SK-N-SH (cell line): Measurements from ENCODE around the gene STX7. TPM values are rescaled to one million over a fixed set of nuclear protein-coding genes. Genes with fewer than 3 reads are reported as not detected.
A peak's percentile ranks its signal among the peaks of the same experiment; 100 is the strongest.

Source experiments
- CTCF ChIA-PET: fragments of 300-600, 350-600 bp; formaldehyde crosslinking; extraction: SDS; loops from one replicate; lab custom pipeline; 2021; lab: Yijun Ruan, JAX
- POLR2A ChIA-PET: fragments of 350-600 bp; sonication (Branson Sonifier 250); formaldehyde crosslinking; extraction: SDS; loops from one replicate; lab custom pipeline; 2020; ENCODE audit warnings: antibody characterized with exemption, inconsistent platforms; lab: Yijun Ruan, JAX
- DNase-seq: peaks from one replicate; pipeline ENCODE4 v3.0.0; 2012
- H2AFZ ChIP-seq: fragments of 200-600 bp; sonication (generic); 2 replicates; pipeline ENCODE4 v1.8.1; 2016; ENCODE audit warnings: antibody characterized with exemption, mild to moderate bottlenecking, low read depth
- H3F3A ChIP-seq: fragments of 200-600 bp; sonication (generic); replicated peaks from 2 replicates; pipeline ENCODE3; 2016; ENCODE audit warnings: antibody characterized with exemption, mild to moderate bottlenecking; ENCODE audit not compliant: insufficient read depth
- H3K27ac ChIP-seq, 2 experiments: fragments of 200-500 bp in 1 of 2; fragments of 200-600 bp in 1 of 2; sonication (Bioruptor generic) in 1 of 2; sonication (generic), shearing (Covaris generic) in 1 of 2; 2 replicates each; pipeline versions ENCODE4 v1.5.1 to v1.6.1; 2014 to 2016; ENCODE audit warnings: low read depth in 2 of 2, inconsistent platforms in 1 of 2, low read length in 1 of 2, mild to moderate bottlenecking in 1 of 2, mixed read lengths in 1 of 2
- H3K27me3 ChIP-seq: fragments of 200-600 bp; sonication (generic), shearing (Covaris generic); 2 replicates; pipeline ENCODE4 v1.6.1; 2016; ENCODE audit warnings: mixed run types; ENCODE audit not compliant: insufficient read depth
- H3K36me3 ChIP-seq, 2 experiments: fragments of 200-500 bp in 1 of 2; fragments of 200-600 bp in 1 of 2; sonication (Bioruptor generic) in 1 of 2; sonication (generic) in 1 of 2; replicated peaks in 1 of 2; 2 replicates each; pipeline versions ENCODE3 to v1.5.1; 2014 to 2016; ENCODE audit warnings: low read length in 1 of 2, mild to moderate bottlenecking in 1 of 2; ENCODE audit not compliant: insufficient read depth in 2 of 2, control insufficient read depth in 1 of 2
- H3K4me1 ChIP-seq, 2 experiments: fragments of 200-500 bp in 1 of 2; fragments of 200-600 bp in 1 of 2; sonication (Bioruptor generic) in 1 of 2; sonication (generic), shearing (Covaris generic) in 1 of 2; 2 replicates each; pipeline versions ENCODE4 v1.5.1 to v1.6.1; 2014 to 2016; ENCODE audit warnings: low read depth in 1 of 2, low read length in 1 of 2, mixed run types in 1 of 2; ENCODE audit not compliant: insufficient read depth in 2 of 2, control insufficient read depth in 1 of 2
- H3K4me2 ChIP-seq: fragments of 200-600 bp; sonication (generic), shearing (Covaris generic); 2 replicates; pipeline ENCODE4 v1.6.1; 2017; ENCODE audit warnings: mixed run types
- H3K4me3 ChIP-seq, 2 experiments: fragments of 200-500 bp in 1 of 2; fragments of 200-600 bp in 1 of 2; sonication (Bioruptor generic) in 1 of 2; sonication (generic), shearing (Covaris generic) in 1 of 2; 2 replicates each; pipeline versions ENCODE4 v1.5.1 to v1.8.1; 2014 to 2016; ENCODE audit warnings: low read depth in 2 of 2, inconsistent platforms in 1 of 2, low read length in 1 of 2, mild to moderate bottlenecking in 1 of 2, mixed read lengths in 1 of 2, moderate library complexity in 1 of 2
- H3K79me2 ChIP-seq: fragments of 200-600 bp; sonication (generic); 2 replicates; pipeline ENCODE4 v1.8.1; 2017; ENCODE audit warnings: mild to moderate bottlenecking; ENCODE audit not compliant: insufficient read depth
- H3K9ac ChIP-seq: fragments of 200-600 bp; sonication (generic); 2 replicates; pipeline ENCODE4 v1.6.1; 2017; ENCODE audit warnings: mixed run types
- H3K9me2 ChIP-seq: fragments of 200-600 bp; sonication (generic); 2 replicates; pipeline ENCODE4 v1.6.1; 2017; ENCODE audit warnings: mixed run types
- H3K9me3 ChIP-seq: fragments of 200-600 bp; sonication (generic); 2 replicates; pipeline ENCODE4 v1.6.1; 2017; ENCODE audit warnings: mixed run types, mild to moderate bottlenecking, moderate library complexity
- H4K20me1 ChIP-seq: fragments of 200-600 bp; sonication (generic); 2 replicates; pipeline ENCODE4 v1.6.1; 2017; ENCODE audit warnings: mild to moderate bottlenecking, mixed run types; ENCODE audit not compliant: insufficient read depth
- ELF1 ChIP-seq: IDR thresholded peaks from 2 replicates; pipeline ENCODE4 v1.4.0; 2012
- EP300 ChIP-seq, 2 experiments: IDR thresholded peaks; 2 replicates each; pipeline versions ENCODE4 v1.4.0 to v1.6.1; 2012; ENCODE audit warnings: borderline replicate concordance in 1 of 2, low read depth in 1 of 2, low read length in 1 of 2
- EZH2phosphoT487 ChIP-seq: fragments of 200-600 bp; sonication (generic); IDR thresholded peaks from 2 replicates; pipeline ENCODE4 v1.6.1; 2017; ENCODE audit warnings: low read depth, mixed run types, mild to moderate bottlenecking, antibody characterized with exemption, moderate library complexity, borderline replicate concordance
- FOXJ3 ChIP-seq: sonication (generic); formaldehyde crosslinking; IDR thresholded peaks from 2 replicates; pipeline ENCODE4 v1.5.1; 2020; ENCODE audit warnings: mild to moderate bottlenecking, missing genetic modification reagents
- JUND ChIP-seq: IDR thresholded peaks from 2 replicates; pipeline ENCODE4 v1.4.0; 2012
- MEF2A ChIP-seq: IDR thresholded peaks from 2 replicates; pipeline ENCODE4 v1.4.0; 2012; ENCODE audit warnings: low read depth, borderline replicate concordance
- PBX3 ChIP-seq: IDR thresholded peaks from 2 replicates; pipeline ENCODE4; 2012
- POLR2AphosphoS5 ChIP-seq: IDR thresholded peaks from 2 replicates; pipeline ENCODE4 v1.6.1; 2012; ENCODE audit warnings: low read depth, low read length
- RXRA ChIP-seq: IDR thresholded peaks from 2 replicates; pipeline ENCODE4 v1.4.0; 2012; ENCODE audit warnings: low read depth, mild to moderate bottlenecking, borderline replicate concordance
- WGBS: methylation state at CpG from one replicate; pipeline ENCODE4 v1.1.6; 2017; ENCODE audit warnings: low lambda C conversion rate; 5-methylcytosine and 5-hydroxymethylcytosine counted together
- polyA plus RNA-seq, 3 experiments: library from polyadenylated mRNA; depleted of rRNA; stranded (reverse); fragments of >200 nt; gene quantifications; 2 replicates each; pipeline ENCODE4 v1.2.3, GENCODE V29; 2012
- TF ChIP-seq, protein P1 (sequence below): fragments of 150-350 bp; IDR thresholded peaks from 2 replicates; pipeline ENCODE4 v1.6.1; 2017; ENCODE audit warnings: antibody characterized with exemption, low read length, low read depth, borderline replicate concordance
- TF ChIP-seq, protein P2 (sequence below): IDR thresholded peaks from 2 replicates; pipeline ENCODE4 v1.4.0; 2012; ENCODE audit warnings: low read depth, borderline replicate concordance

Gene STX7
- polyA plus RNA-seq, 1 of the 3 experiments (the other 2 are of a cell fraction), result 12.8 TPM

GRCh38 chr6:132464538-132465256 is 48.2 kb downstream of the STX7 start:
- H4K20me1 ChIP-seq, result no peaks in the 10 kb centered on the region
- no peaks in the 10 kb centered on the region for H3K9me3 ChIP-seq
- no peak for TF ChIP-seq ELF1
- no peak for TF ChIP-seq POLR2AphosphoS5
- TF ChIP-seq PBX3, result peak; percentile 59
- TF ChIP-seq, protein P1, sequence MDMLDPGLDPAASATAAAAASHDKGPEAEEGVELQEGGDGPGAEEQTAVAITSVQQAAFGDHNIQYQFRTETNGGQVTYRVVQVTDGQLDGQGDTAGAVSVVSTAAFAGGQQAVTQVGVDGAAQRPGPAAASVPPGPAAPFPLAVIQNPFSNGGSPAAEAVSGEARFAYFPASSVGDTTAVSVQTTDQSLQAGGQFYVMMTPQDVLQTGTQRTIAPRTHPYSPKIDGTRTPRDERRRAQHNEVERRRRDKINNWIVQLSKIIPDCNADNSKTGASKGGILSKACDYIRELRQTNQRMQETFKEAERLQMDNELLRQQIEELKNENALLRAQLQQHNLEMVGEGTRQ, result no peak
- no peak for TF ChIP-seq MEF2A
- no peak for TF ChIP-seq FOXJ3 (CRISPR knock-in tag)
- H3K27ac ChIP-seq, result no peak overlapping the region
- H3K9me2 ChIP-seq, result no peaks in the 10 kb centered on the region
- no peaks in the 10 kb centered on the region for H3F3A ChIP-seq
- no peak overlapping the region for H3K4me3 ChIP-seq
- ChIA-PET POLR2A (no interaction called here), CTCF (interaction anchor here (11.1 kb wide), 1 partner anchor 20 kb away, joined by 65 read pairs; no protein-coding TSS in a partner anchor)
- no peak overlapping the region for H2AFZ ChIP-seq
- H3K4me2 ChIP-seq, result no peak overlapping the region
- H3K36me3 ChIP-seq, result peaks cover 16 to 65% of the 10 kb centered on the region in 2 experiments
- no peaks in the 10 kb centered on the region for H3K79me2 ChIP-seq
- no peak for DNase-seq
- no peaks in the 10 kb centered on the region for H3K27me3 ChIP-seq
- H3K4me1 ChIP-seq, result no peaks in the 10 kb centered on the region
- 91% methylated on average over 5 of the region's 5 CpGs for WGBS
- H3K9ac ChIP-seq, result no peak overlapping the region

- ChIA-PET POLR2A (no interaction called here), CTCF (interaction anchor here (1.0 to 11.1 kb wide), 2 partner anchors 23 to 182 kb away, joined by 4 to 65 read pairs; no protein-coding TSS in a partner anchor)
- Histone ChIP-seq H3K4me3 (no peak overlapping the region), H3K9me3 (no peaks in the 10 kb centered on the region), H3K79me2 (no peaks in the 10 kb centered on the region), H3F3A (no peaks in the 10 kb centered on the region), H3K36me3 (peaks cover 13 to 65% of the 10 kb centered on the region in 2 experiments), H4K20me1 (no peaks in the 10 kb centered on the region), H2AFZ (no peak overlapping the region), H3K27me3 (no peaks in the 10 kb centered on the region), H3K4me2 (no peak overlapping the region), H3K4me1 (no peaks in the 10 kb centered on the region; a peak in 1 of 4 replicates), H3K9ac (no peak overlapping the region), H3K27ac (no peak overlapping the region), H3K9me2 (no peaks in the 10 kb centered on the region)
- 94% methylated on average over 6 of the region's 6 CpGs for WGBS
- no peak for DNase-seq
- TF ChIP-seq, protein P2, sequence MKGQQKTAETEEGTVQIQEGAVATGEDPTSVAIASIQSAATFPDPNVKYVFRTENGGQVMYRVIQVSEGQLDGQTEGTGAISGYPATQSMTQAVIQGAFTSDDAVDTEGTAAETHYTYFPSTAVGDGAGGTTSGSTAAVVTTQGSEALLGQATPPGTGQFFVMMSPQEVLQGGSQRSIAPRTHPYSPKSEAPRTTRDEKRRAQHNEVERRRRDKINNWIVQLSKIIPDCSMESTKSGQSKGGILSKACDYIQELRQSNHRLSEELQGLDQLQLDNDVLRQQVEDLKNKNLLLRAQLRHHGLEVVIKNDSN, result no peak
- no peak for TF ChIP-seq ELF1
- TF ChIP-seq RXRA, result no peak
- TF ChIP-seq EP300 (IDR thresholded peaks at IDR 0.05; ENCODE audit: borderline replicate concordance in 1 of 2, low read depth in 1 of 2, low read length in 1 of 2), result no peak
- TF ChIP-seq EZH2phosphoT487, result no peak
- no peak for TF ChIP-seq JUND
- TF ChIP-seq PBX3, result no peak
These were observed 51.0 kb downstream of the STX7 start for GRCh38 chr6:132461958-132462357.
